Gastrocnemius medialis (tissue), 4 donors: ENCODE results near the gene DTD2.

Source experiments
- CTCF ChIP-seq, 5 experiments: fragments of 450-650 bp in 3 of 5; fragments of 200-600 bp in 2 of 5; sonication (generic) in 2 of 5; IDR thresholded peaks in 4 of 5; conservative IDR thresholded peaks in 1 of 5; 1 replicate in 4 of 5; 2 replicates in 1 of 5; pipeline ENCODE4 v1.5.1; 2016 to 2019; ENCODE audit warnings: antibody characterized with exemption in 5 of 5, mild to moderate bottlenecking in 3 of 5, moderate library complexity in 3 of 5
- POLR2A ChIP-seq, 2 donors: fragments of 450-650 bp; IDR thresholded peaks; one replicate each; pipeline ENCODE4 v1.6.1; 2017; ENCODE audit warnings: antibody characterized with exemption in 2 of 2, mild to moderate bottlenecking in 2 of 2, moderate library complexity in 2 of 2

GRCh38 chr14:31402764-31403439, 54.4 kb downstream of the DTD2 start:
- TF ChIP-seq CTCF (IDR thresholded peaks at IDR 0.05 in 4 of 5, conservative IDR thresholded peaks at IDR 0.05 in 1 of 5) (no peak), POLR2A (IDR thresholded peaks at IDR 0.05) (no peak)
